GM04504 (cell line): ENCODE results near the gene ZNF236.
"Not testable (repeated sequence)": the region's sequence is repeated elsewhere in the genome, so short reads cannot be mapped to it uniquely, and the experiment has no call there.

Source experiments
- DNase-seq: peaks from one replicate; pipeline ENCODE4 v3.0.0-alpha.2; 2012; ENCODE audit warnings: low read depth

The ZNF236 gene

DNA sequence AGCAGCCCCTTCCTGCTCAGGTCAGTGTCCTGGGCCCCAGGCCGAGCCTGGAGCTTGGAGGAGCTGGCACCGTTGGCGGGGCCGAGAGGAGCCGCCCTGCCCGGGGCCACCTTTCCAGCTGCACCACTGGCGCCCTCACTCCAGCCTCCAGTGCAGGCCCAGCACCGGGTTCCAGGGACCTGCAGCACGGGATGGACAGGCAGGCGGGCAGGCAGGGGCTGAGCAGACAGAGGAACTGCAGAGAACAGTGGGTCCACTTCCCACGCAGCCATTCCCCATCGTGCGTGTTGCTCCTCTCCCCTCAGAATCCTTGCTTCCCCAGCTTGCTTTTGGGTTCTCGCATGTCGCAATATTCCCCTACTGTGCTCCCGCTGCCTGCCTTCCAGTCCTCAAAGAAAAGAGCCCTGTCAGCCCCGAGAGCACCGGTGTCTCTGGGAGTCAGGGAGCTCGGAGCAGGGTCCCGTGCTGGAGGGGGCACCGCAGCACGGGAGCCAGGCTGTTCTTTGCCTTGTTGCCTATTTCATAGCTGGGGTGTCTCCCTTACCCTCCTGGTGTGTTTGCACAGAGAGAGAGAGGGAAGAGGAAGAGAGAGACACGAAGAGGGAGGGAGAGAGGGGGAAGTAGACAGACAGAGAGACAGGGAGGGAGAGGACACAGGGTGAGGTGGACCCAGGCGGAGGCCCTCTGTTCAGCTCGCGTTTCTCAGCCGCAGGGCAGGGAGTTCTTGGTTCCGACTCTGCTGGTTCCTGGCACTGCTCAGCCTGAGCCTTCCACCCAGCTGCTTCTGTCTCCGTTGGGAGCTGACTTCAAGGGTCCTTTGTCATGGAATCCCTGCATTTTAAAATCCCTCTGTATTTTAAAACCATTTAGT lies 184.2 kb downstream of the ZNF236 start:
- no peak for DNase-seq

- no peak for DNase-seq
Measured at GRCh38 chr18:77007251-77007650, 184.9 kb downstream of the ZNF236 start.

DNA sequence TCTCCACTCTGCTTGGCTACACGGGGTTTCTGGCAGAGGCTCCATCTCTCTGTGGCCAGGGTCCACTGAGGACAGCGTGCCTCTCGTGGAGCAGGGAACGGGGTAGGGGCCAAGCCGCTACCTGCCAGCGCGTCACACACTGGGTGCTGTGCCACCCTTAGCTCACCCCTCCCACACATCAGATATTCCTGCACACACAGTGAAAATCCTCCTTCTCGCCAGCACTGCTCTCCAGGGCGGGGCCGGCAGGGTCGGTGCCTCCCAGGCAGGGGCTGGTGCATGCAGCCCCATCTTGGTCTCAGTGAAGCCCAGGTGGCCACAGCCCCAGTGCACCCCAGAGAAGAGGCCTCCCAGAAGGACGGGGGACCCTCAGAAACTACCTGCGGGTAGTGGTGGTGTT lies 185.6 kb downstream of the ZNF236 start:
- no peak for DNase-seq

- no peak for DNase-seq
Measured at GRCh38 chr18:77008576-77009315, 186.4 kb downstream of the ZNF236 start.

DNA sequence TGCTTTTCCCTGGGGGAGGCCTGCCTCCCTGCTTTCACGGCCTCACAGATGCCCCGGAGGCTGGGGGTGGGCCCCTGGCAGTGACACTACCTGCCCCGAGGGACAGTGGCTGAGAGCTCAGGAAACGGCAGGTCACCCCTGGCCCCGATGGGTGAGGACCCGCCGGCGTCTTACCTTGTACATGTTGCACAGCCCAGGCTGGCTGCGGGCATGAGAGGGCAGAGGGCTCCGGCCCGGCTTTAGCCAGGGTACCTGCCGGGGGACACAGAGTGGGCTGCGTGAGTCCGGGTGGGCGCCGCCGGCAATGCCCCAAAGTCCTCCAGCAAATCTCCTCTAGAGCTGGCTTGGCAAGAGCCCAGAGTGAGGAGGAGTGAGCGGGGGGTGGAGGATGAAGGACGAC lies 187.3 kb downstream of the ZNF236 start:
- DNase-seq = no peak

DNA sequence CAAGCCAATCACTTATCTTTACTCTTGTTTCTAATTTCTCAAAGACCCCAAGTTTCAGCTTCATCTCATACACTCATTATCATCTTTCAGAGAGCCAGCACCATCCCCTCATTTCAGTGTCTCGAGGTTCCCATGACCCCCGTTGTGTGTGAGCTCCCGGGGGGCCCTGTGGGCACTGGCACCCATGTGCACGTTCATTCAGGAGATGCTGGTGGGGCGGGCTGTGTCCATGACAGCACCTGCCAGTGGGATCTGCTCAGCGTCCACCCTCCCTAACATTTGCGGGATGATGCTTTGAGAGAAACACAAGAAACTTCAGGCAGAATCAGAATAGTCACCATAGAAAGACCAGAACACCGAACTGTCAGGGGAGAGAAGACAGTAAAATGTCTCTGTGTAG lies 189.8 kb downstream of the ZNF236 start:
- DNase-seq = no peak

DNA sequence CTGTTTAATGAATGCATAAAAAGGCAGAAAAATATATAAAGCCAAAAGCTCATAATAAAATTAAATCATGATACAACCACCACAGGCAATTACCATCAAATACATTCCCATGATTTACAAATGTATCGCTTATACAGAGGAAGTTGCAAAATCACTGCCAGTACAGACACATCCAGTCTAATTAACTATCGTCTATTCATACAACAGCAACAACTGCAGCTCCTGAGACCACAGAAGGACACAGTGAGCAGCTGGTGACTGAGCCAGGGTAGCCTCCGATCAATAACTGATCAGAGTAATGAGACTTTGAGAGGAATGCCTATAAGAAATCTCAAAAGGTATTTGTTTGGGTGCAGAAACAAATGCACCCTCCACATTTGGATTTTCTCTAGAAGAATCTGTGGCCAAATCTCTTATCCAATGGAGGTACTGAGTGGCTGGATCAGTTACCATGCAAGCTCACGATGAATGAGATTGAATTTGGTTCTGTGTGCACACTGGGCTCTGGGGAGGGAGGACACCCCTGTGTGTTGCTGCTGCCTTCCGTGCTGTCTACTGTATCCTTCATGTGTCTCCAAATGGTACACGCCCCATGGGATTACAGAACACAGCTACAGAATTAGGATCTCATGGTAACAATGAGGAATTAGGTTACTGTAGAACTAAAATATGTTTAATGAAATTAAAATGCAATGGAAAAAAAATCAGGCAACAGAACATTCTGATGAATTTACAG lies 190.6 kb downstream of the ZNF236 start:
- DNase-seq = no peak

- DNase-seq = no peak
Measured at GRCh38 chr18:77013811-77014521, 191.6 kb downstream of the ZNF236 start.

- no peak for DNase-seq
Measured at GRCh38 chr18:77014538-77014937, 192.2 kb downstream of the ZNF236 start.

- DNase-seq = no peak
Measured at GRCh38 chr18:77015169-77015568, 192.8 kb downstream of the ZNF236 start.

- DNase-seq = no peak
Measured at GRCh38 chr18:77015771-77016710, 193.7 kb downstream of the ZNF236 start.

GRCh38 chr18:77016936-77017335 lies 194.6 kb downstream of the ZNF236 start:
- DNase-seq = no peak

- DNase-seq = no peak
Measured at GRCh38 chr18:77017355-77017754, 195.0 kb downstream of the ZNF236 start.

DNA sequence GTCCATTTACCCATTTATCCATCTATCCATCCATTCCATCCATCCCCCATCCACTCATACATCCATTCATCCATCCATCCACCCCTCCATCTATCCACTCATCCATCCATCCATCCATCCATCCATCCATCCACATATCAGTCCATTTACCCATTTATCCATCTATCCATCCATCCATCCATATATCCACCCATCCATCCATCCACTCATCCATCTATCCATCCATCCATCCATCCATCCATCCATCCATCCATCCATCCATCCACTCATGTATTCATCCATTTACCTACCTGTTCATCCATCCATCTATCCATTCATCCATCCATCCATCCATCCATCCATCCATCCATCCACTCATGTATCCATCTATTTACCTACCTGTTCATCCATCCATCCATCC lies 196.3 kb downstream of the ZNF236 start:
- DNase-seq = not testable (repeated sequence)

DNA sequence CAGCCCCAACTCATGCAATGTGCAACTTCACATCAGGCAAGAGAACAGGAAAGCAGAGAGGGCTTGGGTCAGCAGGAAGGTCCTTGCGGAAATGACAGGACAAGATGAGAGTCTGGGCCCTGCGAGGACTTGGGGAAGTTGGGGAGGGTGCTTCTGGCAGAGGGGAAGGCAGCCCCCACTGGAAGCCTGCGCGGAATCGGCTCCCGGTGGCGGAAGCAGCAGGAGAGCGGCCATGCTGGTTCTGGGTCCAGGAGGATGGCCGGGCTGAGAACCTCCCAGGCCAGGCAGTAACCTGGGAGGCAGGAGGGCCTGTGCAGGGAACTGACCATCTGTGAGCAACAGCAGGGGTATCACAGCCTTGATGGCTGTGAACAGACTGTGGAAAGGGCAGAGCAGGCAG lies 197.3 kb downstream of the ZNF236 start:
- DNase-seq = no peak
